BE2C (cell line): Measurements from ENCODE around the gene THRAP3.

Experiments used
- DNase-seq: peaks from one replicate; pipeline ENCODE4 v3.0.0-alpha.2; 2020
- H3K27me3 ChIP-seq: fragments of 250-450 bp; sonication (Bioruptor Pico); 2 replicates; pipeline ENCODE4 v1.5.1; 2020; ENCODE audit warnings: mild to moderate bottlenecking
- H3K36me3 ChIP-seq: fragments of 250-450 bp; sonication (Bioruptor Pico); 2 replicates; pipeline ENCODE4 v1.5.1; 2020; ENCODE audit warnings: mild to moderate bottlenecking
- H3K4me1 ChIP-seq: fragments of 250-450 bp; sonication (Bioruptor Pico); 2 replicates; pipeline ENCODE4 v1.5.1; 2020
- H3K4me3 ChIP-seq: 2 replicates; pipeline ENCODE4 v1.5.1; 2011; ENCODE audit warnings: low read depth, low read length
- H3K9me3 ChIP-seq: fragments of 250-450 bp; sonication (Bioruptor Pico); 2 replicates; pipeline ENCODE4 v1.5.1; 2020
- CTCF ChIP-seq: IDR thresholded peaks from 2 replicates; pipeline ENCODE4 v1.5.1; 2012; ENCODE audit warnings: mild to moderate bottlenecking, low read depth, low read length

The THRAP3 gene

DNA sequence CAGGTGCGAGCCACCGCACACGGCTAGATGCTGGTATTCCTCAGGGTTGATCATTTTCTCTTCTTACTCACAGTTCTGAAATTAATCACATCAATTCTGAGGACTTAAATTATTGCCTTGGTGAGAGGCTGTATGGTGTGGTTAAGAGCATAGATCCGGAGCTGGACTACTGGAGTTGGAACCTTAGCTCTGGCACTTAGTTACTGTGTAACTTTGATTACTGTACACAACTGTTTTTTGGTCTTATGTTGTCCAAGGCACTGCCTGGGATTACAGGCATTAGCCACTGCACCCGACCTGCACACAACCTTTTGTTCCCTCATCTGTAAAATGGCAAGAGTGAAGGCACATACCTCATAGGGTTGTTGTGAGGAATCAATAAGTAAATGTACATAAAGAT is 25.6 kb upstream of the THRAP3 start:
- Histone ChIP-seq H3K27me3 (no peaks in the 10 kb centered on the region), H3K4me1 (no peaks in the 10 kb centered on the region), H3K9me3 (no peaks in the 10 kb centered on the region), H3K4me3 (no peak overlapping the region), H3K36me3 (no peaks in the 10 kb centered on the region)
- DNase-seq = no peak
- TF ChIP-seq CTCF = no peak

GRCh38 chr1:36199934-36200741 is 24.1 kb upstream of the THRAP3 start:
- no peaks in the 10 kb centered on the region for H3K9me3 ChIP-seq
- H3K36me3 ChIP-seq = no peaks in the 10 kb centered on the region
- no peak overlapping the region for H3K4me3 ChIP-seq
- TF ChIP-seq CTCF = no peak
- no peaks in the 10 kb centered on the region for H3K27me3 ChIP-seq
- DNase-seq = no peak
- H3K4me1 ChIP-seq = no peaks in the 10 kb centered on the region

DNA sequence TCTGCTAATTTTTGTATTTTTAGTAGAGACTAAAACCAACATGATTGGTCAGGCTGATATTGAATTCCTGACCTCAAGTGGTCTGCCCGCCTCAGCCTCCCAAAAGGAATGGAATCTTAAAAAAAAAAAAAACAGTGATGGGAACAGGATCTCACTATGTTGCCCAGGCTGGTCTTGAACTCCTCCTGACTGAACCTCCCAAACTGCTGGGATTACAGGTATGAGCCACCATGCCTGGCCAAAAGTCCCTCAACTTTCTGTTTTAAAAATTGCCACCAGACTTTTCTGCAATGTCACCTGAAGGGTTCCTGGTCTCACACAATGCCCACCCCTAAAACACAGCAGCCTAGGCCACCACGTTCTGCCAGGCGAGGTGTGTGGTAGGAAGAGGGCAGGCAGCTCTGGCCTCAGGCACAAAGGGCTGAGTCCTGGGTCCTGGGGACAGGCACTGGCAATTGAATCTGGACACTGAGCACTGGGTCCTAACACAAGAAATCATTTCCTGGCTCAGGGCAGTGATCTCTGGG is 21.2 kb upstream of the THRAP3 start:
- DNase-seq = no peak
- Histone ChIP-seq H3K36me3 (no peaks in the 10 kb centered on the region), H3K4me1 (no peaks in the 10 kb centered on the region), H3K9me3 (no peaks in the 10 kb centered on the region), H3K27me3 (no peaks in the 10 kb centered on the region), H3K4me3 (no peak overlapping the region)
- TF ChIP-seq CTCF = no peak

DNA sequence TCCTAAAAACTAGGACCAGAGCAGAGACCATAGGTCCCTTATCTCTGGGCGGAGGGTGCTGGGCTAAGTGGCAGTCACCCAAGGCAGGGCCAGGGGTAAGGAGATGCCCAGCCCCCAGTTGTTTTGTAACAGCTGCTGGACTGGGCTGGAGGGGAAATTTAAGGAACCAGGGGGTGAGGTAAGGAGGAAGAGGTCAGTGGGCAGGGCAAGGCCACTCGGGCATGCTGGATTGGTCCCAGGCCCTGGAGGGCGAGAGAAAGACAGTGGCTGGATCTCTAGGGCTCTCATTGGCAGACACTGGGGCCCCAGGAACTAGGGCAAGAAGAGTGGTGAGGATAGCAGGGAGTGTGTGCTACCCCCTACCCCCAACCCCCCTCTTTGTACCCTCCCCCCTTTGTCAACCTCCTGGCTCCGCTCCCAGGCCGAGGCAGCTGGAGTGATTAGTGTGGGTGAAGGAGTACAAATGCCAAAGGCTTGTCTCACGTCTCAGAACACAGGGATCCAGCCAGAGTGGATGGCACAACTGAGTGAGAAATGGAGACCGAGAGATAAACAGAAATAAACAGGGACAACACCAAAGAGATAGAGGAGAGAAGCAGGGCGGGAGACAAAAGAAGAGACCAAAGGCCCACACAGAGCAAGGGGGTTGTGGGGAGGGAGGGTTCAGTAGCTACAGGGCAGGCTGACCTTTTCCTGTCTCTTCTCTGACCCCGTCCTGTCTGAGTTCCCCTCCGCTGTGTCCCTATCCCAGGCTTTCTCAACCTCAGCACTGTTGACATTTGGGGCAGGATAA is 20.5 kb upstream of the THRAP3 start:
- no peaks in the 10 kb centered on the region for H3K36me3 ChIP-seq
- no peak for DNase-seq

GRCh38 chr1:36204347-36204909 is 19.8 kb upstream of the THRAP3 start:
- no peaks in the 10 kb centered on the region for H3K27me3 ChIP-seq
- TF ChIP-seq CTCF = no peak
- H3K4me1 ChIP-seq = no peaks in the 10 kb centered on the region
- DNase-seq = no peak
- H3K36me3 ChIP-seq = no peaks in the 10 kb centered on the region
- no peaks in the 10 kb centered on the region for H3K9me3 ChIP-seq
- H3K4me3 ChIP-seq = no peak overlapping the region

More for the DNA sequence above, 20.5 kb upstream of the THRAP3 start:
- Histone ChIP-seq H3K27me3 (no peaks in the 10 kb centered on the region), H3K9me3 (no peaks in the 10 kb centered on the region), H3K4me3 (no peak overlapping the region), H3K4me1 (no peaks in the 10 kb centered on the region)
- no peak for TF ChIP-seq CTCF
